KMS-11 (cell line): Measurements from ENCODE around the gene MRPL46.

ENCODE experiments used
- H2AFZ ChIP-seq: fragments of 200-600 bp; sonication (generic); 2 replicates; pipeline ENCODE4 v1.6.1; 2016; ENCODE audit warnings: antibody characterized with exemption, mixed run types, low read depth
- H3K27ac ChIP-seq: fragments of 200-600 bp; sonication (generic); 2 replicates; pipeline ENCODE4 v1.6.1; 2016; ENCODE audit warnings: mild to moderate bottlenecking, mixed run types
- H3K27me3 ChIP-seq: fragments of 200-600 bp; sonication (generic); 2 replicates; pipeline ENCODE4 v1.6.1; 2017; ENCODE audit warnings: mild to moderate bottlenecking, low read depth, mixed run types, moderate library complexity; ENCODE audit not compliant: insufficient read depth
- H3K36me3 ChIP-seq: fragments of 200-600 bp; sonication (generic); 2 replicates; pipeline ENCODE4 v1.6.1; 2017; ENCODE audit warnings: mild to moderate bottlenecking, mixed run types; ENCODE audit not compliant: insufficient read depth
- H3K4me1 ChIP-seq: fragments of 200-600 bp; sonication (generic); 2 replicates; pipeline ENCODE4 v1.6.1; 2016; ENCODE audit warnings: mild to moderate bottlenecking, low read depth, mixed run types; ENCODE audit not compliant: poor library complexity, severe bottlenecking
- H3K4me2 ChIP-seq: fragments of 200-600 bp; sonication (generic); 2 replicates; pipeline ENCODE4 v1.7.0; 2016; ENCODE audit warnings: mild to moderate bottlenecking, mixed run types
- H3K4me3 ChIP-seq: fragments of 200-600 bp; sonication (generic); IDR thresholded peaks from 2 replicates; pipeline ENCODE4 v1.6.1; 2017; ENCODE audit warnings: low read depth, low read length, mixed read lengths; ENCODE audit not compliant: insufficient read depth
- H3K79me2 ChIP-seq: fragments of 200-600 bp; sonication (generic); 2 replicates; pipeline ENCODE4 v1.6.1; 2016; ENCODE audit warnings: low read depth, mixed run types; ENCODE audit not compliant: insufficient read depth
- H3K9ac ChIP-seq: fragments of 200-600 bp; sonication (generic); 2 replicates; pipeline ENCODE4 v1.6.1; 2016; ENCODE audit warnings: mild to moderate bottlenecking, mixed run types
- H4K20me1 ChIP-seq: fragments of 200-600 bp; sonication (generic); 2 replicates; pipeline ENCODE4 v1.6.1; 2016; ENCODE audit warnings: mild to moderate bottlenecking, mixed run types; ENCODE audit not compliant: insufficient read depth
- CTCF ChIP-seq: fragments of 200-600 bp; sonication (generic); conservative IDR thresholded peaks from 2 replicates; pipeline ENCODE4 v1.6.1; 2017; ENCODE audit warnings: low read depth, mild to moderate bottlenecking, antibody characterized with exemption, low read length, moderate library complexity, mixed read lengths

Gene MRPL46

GRCh38 chr15:88487796-88488523, 20.8 kb upstream of the MRPL46 start:
- H3K27me3 ChIP-seq: no peaks in the 10 kb centered on the region
- H4K20me1 ChIP-seq: no peaks in the 10 kb centered on the region
- no peak overlapping the region for H3K4me3 ChIP-seq
- H3K4me2 ChIP-seq: no peak overlapping the region
- H3K79me2 ChIP-seq: no peaks in the 10 kb centered on the region
- no peak overlapping the region for H3K9ac ChIP-seq
- no peak overlapping the region for H3K27ac ChIP-seq
- no peaks in the 10 kb centered on the region for H3K36me3 ChIP-seq
- no peaks in the 10 kb centered on the region for H3K4me1 ChIP-seq
- H2AFZ ChIP-seq: no peak overlapping the region
- no peak for TF ChIP-seq CTCF

- no peaks in the 10 kb centered on the region for H3K27me3 ChIP-seq
- no peak overlapping the region for H2AFZ ChIP-seq
- H3K4me2 ChIP-seq: no peak overlapping the region
- H3K4me3 ChIP-seq: no peak overlapping the region
- no peaks in the 10 kb centered on the region for H4K20me1 ChIP-seq
- no peak overlapping the region for H3K27ac ChIP-seq
- no peaks in the 10 kb centered on the region for H3K4me1 ChIP-seq
- H3K36me3 ChIP-seq: no peaks in the 10 kb centered on the region
- H3K9ac ChIP-seq: no peak overlapping the region
- no peaks in the 10 kb centered on the region for H3K79me2 ChIP-seq
- TF ChIP-seq CTCF: no peak
These were observed 20.1 kb upstream of the MRPL46 start for GRCh38 chr15:88487178-88487795.

GRCh38 chr15:88484682-88485331, 17.6 kb upstream of the MRPL46 start:
- H3K79me2 ChIP-seq: no peaks in the 10 kb centered on the region
- no peak for TF ChIP-seq CTCF
- no peak overlapping the region for H3K4me3 ChIP-seq
- no peaks in the 10 kb centered on the region for H3K27me3 ChIP-seq
- H2AFZ ChIP-seq: no peak overlapping the region
- H3K9ac ChIP-seq: no peak overlapping the region
- no peaks in the 10 kb centered on the region for H4K20me1 ChIP-seq
- H3K4me2 ChIP-seq: no peak overlapping the region
- H3K27ac ChIP-seq: no peak overlapping the region
- H3K36me3 ChIP-seq: no peaks in the 10 kb centered on the region
- no peaks in the 10 kb centered on the region for H3K4me1 ChIP-seq

GRCh38 chr15:88482263-88482662, 15.1 kb upstream of the MRPL46 start:
- no peaks in the 10 kb centered on the region for H3K36me3 ChIP-seq
- no peaks in the 10 kb centered on the region for H3K27me3 ChIP-seq
- no peak for TF ChIP-seq CTCF
- H3K27ac ChIP-seq: no peak overlapping the region
- H3K9ac ChIP-seq: no peak overlapping the region
- H3K4me2 ChIP-seq: no peak overlapping the region
- no peaks in the 10 kb centered on the region for H3K79me2 ChIP-seq
- no peaks in the 10 kb centered on the region for H3K4me1 ChIP-seq
- H4K20me1 ChIP-seq: no peaks in the 10 kb centered on the region
- H3K4me3 ChIP-seq: no peak overlapping the region
- H2AFZ ChIP-seq: no peak overlapping the region
